Stomach (tissue), 4 donors: Measurements from ENCODE around the gene PNPLA3.

Source experiments
- CTCF ChIP-seq, 7 experiments: fragments of 450-650 bp in 4 of 7; fragments of 200-600 bp in 3 of 7; sonication (generic) in 3 of 7; IDR thresholded peaks; one replicate each; pipeline ENCODE4 v1.5.1; 2016 to 2019; ENCODE audit warnings: antibody characterized with exemption in 7 of 7, control low read depth in 2 of 7, mild to moderate bottlenecking in 1 of 7
- EP300 ChIP-seq: sonication (generic); formaldehyde crosslinking; IDR thresholded peaks from one replicate; pipeline ENCODE4 v1.6.1; 2017; ENCODE audit warnings: antibody characterized with exemption
- POLR2A ChIP-seq, 4 donors: fragments of 450-650 bp; IDR thresholded peaks; one replicate each; pipeline ENCODE4 v1.6.1; 2016; ENCODE audit warnings: antibody characterized with exemption in 4 of 4, control low read depth in 2 of 4, mild to moderate bottlenecking in 1 of 4, moderate library complexity in 1 of 4
- POLR2AphosphoS5 ChIP-seq, 3 donors: sonication (generic); formaldehyde crosslinking; IDR thresholded peaks; one replicate each; pipeline ENCODE4 v1.6.1; 2016; ENCODE audit warnings: antibody characterized with exemption in 3 of 3

GRCh38 chr22:43901976-43902643, 21.5 kb upstream of the PNPLA3 start:
- TF ChIP-seq POLR2A (IDR thresholded peaks at IDR 0.05) (no peak), CTCF (IDR thresholded peaks at IDR 0.05) (no peak), EP300 (no peak), POLR2AphosphoS5 (IDR thresholded peaks at IDR 0.05) (no peak)
